IMR-90 (cell line): ENCODE measurements around the gene HYDIN.

Experiments used
- BHLHE40 ChIP-seq: fragments of 150-350 bp; IDR thresholded peaks from 2 replicates; pipeline ENCODE4 v1.6.1; 2016; ENCODE audit warnings: mild to moderate bottlenecking, low read depth, low read length
- CEBPB ChIP-seq: IDR thresholded peaks from 2 replicates; pipeline ENCODE4 v1.6.1; 2012; ENCODE audit warnings: low read depth, low read length, improper control_type of control experiment
- CHD1 ChIP-seq: IDR thresholded peaks from 2 replicates; pipeline ENCODE4 v1.6.1; 2012; ENCODE audit warnings: low read depth, low read length, improper control_type of control experiment
- FOS ChIP-seq: fragments of 150-350 bp; IDR thresholded peaks from 2 replicates; pipeline ENCODE4 v1.6.1; 2016; ENCODE audit warnings: low read depth, low read length
- MAZ ChIP-seq: IDR thresholded peaks from 2 replicates; pipeline ENCODE4 v1.6.1; 2012; ENCODE audit warnings: low read depth, mild to moderate bottlenecking, low read length, improper control_type of control experiment, moderate library complexity, borderline replicate concordance
- MXI1 ChIP-seq: IDR thresholded peaks from 2 replicates; pipeline ENCODE4 v1.6.1; 2012; ENCODE audit warnings: low read depth, mild to moderate bottlenecking, low read length, moderate library complexity, borderline replicate concordance
- NFE2L2 ChIP-seq: fragments of 150-350 bp; IDR thresholded peaks from 2 replicates; pipeline ENCODE4 v1.6.1; 2016; ENCODE audit warnings: low read depth, mild to moderate bottlenecking, low read length
- POLR2A ChIP-seq: IDR thresholded peaks from 2 replicates; pipeline ENCODE4 v1.6.1; 2012; ENCODE audit warnings: mild to moderate bottlenecking, low read depth, low read length
- RAD21 ChIP-seq: IDR thresholded peaks from 2 replicates; pipeline ENCODE4 v1.6.1; 2012; ENCODE audit warnings: low read length, improper control_type of control experiment
- SMC3 ChIP-seq: fragments of 150-350 bp; IDR thresholded peaks from 2 replicates; pipeline ENCODE4 v1.6.1; 2016; ENCODE audit warnings: low read depth, mild to moderate bottlenecking, antibody characterized with exemption, low read length, moderate library complexity
- TF ChIP-seq, protein P1 (sequence below): conservative IDR thresholded peaks from 2 replicates; pipeline ENCODE4 v1.5.1; 2012; ENCODE audit warnings: mild to moderate bottlenecking, low read depth, low read length, improper control_type of control experiment
- TF ChIP-seq, protein P2 (sequence below): fragments of 150-350 bp; IDR thresholded peaks from 2 replicates; pipeline ENCODE4 v1.6.1; 2017; ENCODE audit warnings: mild to moderate bottlenecking, antibody characterized with exemption, low read length, low read depth

DNA sequence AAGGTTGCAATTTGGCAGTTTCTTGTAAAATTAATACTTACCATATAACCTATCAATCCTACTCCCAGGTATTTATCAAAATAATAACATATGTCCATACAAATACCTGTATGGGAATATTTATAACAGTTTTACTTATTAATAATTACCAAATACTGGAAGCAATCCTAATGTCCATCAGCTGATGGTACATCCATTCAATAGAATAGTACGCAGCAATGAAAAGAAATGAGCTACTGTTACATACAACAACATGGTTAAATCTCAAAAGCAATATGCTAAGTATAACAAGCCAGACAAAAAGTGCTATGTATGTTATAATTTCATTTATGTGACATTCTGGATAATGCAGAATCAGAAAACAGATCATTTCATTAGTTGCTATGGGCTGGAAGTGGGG lies 1.2 kb downstream of the HYDIN start:
- no peak for TF ChIP-seq CEBPB
- TF ChIP-seq, protein P1, sequence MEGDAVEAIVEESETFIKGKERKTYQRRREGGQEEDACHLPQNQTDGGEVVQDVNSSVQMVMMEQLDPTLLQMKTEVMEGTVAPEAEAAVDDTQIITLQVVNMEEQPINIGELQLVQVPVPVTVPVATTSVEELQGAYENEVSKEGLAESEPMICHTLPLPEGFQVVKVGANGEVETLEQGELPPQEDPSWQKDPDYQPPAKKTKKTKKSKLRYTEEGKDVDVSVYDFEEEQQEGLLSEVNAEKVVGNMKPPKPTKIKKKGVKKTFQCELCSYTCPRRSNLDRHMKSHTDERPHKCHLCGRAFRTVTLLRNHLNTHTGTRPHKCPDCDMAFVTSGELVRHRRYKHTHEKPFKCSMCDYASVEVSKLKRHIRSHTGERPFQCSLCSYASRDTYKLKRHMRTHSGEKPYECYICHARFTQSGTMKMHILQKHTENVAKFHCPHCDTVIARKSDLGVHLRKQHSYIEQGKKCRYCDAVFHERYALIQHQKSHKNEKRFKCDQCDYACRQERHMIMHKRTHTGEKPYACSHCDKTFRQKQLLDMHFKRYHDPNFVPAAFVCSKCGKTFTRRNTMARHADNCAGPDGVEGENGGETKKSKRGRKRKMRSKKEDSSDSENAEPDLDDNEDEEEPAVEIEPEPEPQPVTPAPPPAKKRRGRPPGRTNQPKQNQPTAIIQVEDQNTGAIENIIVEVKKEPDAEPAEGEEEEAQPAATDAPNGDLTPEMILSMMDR: no peak
- TF ChIP-seq SMC3: no peak
- no peak for TF ChIP-seq RAD21
- no peak for TF ChIP-seq POLR2A
- no peak for TF ChIP-seq BHLHE40
- no peak for TF ChIP-seq CHD1
- no peak for TF ChIP-seq NFE2L2
- no peak for TF ChIP-seq MXI1
- TF ChIP-seq, protein P2, sequence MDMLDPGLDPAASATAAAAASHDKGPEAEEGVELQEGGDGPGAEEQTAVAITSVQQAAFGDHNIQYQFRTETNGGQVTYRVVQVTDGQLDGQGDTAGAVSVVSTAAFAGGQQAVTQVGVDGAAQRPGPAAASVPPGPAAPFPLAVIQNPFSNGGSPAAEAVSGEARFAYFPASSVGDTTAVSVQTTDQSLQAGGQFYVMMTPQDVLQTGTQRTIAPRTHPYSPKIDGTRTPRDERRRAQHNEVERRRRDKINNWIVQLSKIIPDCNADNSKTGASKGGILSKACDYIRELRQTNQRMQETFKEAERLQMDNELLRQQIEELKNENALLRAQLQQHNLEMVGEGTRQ: no peak
- TF ChIP-seq MAZ: no peak
- no peak for TF ChIP-seq FOS
